ENCODE data around the gene LIN52. TPM values are rescaled to one million over a fixed set of nuclear protein-coding genes. Genes with fewer than 3 reads are reported as not detected.

The LIN52 gene
- total and polyA plus RNA-seq, 2 of the 8 experiments (the other 6 are each of a cell fraction or from before 2014, with no cell fraction given) = 6.8 to 11.6 TPM

- FAIRE-seq = no peak
- no peak overlapping the region for H2BK5ac ChIP-seq (ENCODE audit: low read depth, low read length)
- no peak overlapping the region for H3K4ac ChIP-seq (replicated peaks; ENCODE audit: insufficient read length, low read depth, low read length)
- H3K36me3 ChIP-seq (ENCODE audit: control insufficient read depth in 2 of 4, insufficient read depth in 4 of 4, low read length in 3 of 4) = no peaks in the 10 kb centered on the region
- no peak overlapping the region for H3K4me2 ChIP-seq (ENCODE audit: insufficient read depth in 1 of 2, low read depth in 2 of 2, low read length in 2 of 2)
- no peak overlapping the region for H3K56ac ChIP-seq (replicated peaks; ENCODE audit: insufficient read length, low read depth, low read length)
- no peak overlapping the region for H2BK20ac ChIP-seq (ENCODE audit: low read length)
- no peak for DNase-seq (ENCODE audit: low read depth in 1 of 2, low spot score in 2 of 2)
- H3K14ac ChIP-seq (ENCODE audit: insufficient read length) = no peak overlapping the region
- H3K4me1 ChIP-seq (replicated peaks in 1 of 4; ENCODE audit: control insufficient read depth in 3 of 4, insufficient read depth in 4 of 4, low read length in 3 of 4) = no peaks in the 10 kb centered on the region
- H4K20me1 ChIP-seq (replicated peaks in 1 of 2; ENCODE audit: control insufficient read depth in 1 of 2, insufficient read depth in 2 of 2, low read length in 2 of 2) = peaks cover 0 to 3% of the 10 kb centered on the region in 2 experiments
- peaks cover 0 to 20% (median 13%) of the 10 kb centered on the region in 4 experiments; a peak in 6 of 7 replicates for H3K27me3 ChIP-seq (replicated peaks in 1 of 4; ENCODE audit: control insufficient read depth in 3 of 4, extremely low read depth in 1 of 4, insufficient read depth in 3 of 4, low read length in 3 of 4)
- POLR2A ChIA-PET (ENCODE audit: partially characterized antibody) = interaction anchor here (1.0 kb wide), 1 partner anchor 10 kb away, joined by 4 read pairs; no protein-coding TSS in a partner anchor
- H3K27ac ChIP-seq (ENCODE audit: low read depth, low read length) = no peak overlapping the region
- H3K79me1 ChIP-seq (ENCODE audit: low read depth, low read length) = no peaks in the 10 kb centered on the region
- H3K4me3 ChIP-seq (ENCODE audit: extremely low read depth in 1 of 4, insufficient read depth in 2 of 4, low read depth in 3 of 4, low read length in 4 of 4) = no peak overlapping the region
- H3K9ac ChIP-seq (replicated peaks in 1 of 4; ENCODE audit: extremely low read depth in 1 of 4, low read depth in 3 of 4, low read length in 3 of 4) = no peak overlapping the region
- H3K23me2 ChIP-seq (ENCODE audit: low read depth, low read length) = no peaks in the 10 kb centered on the region
- no peak overlapping the region for H4K5ac ChIP-seq (ENCODE audit: insufficient read length, low read depth, low read length)
- H3K9me3 ChIP-seq (ENCODE audit: insufficient read depth in 2 of 2, low read depth in 1 of 2, low read length in 1 of 2) = no peaks in the 10 kb centered on the region
- no peak overlapping the region for H2BK15ac ChIP-seq (ENCODE audit: low read length)
- H2AFZ ChIP-seq (ENCODE audit: low read length) = no peak overlapping the region
- CTCF ChIA-PET (ENCODE audit: partially characterized antibody) = interaction anchor here (0.6 to 6.5 kb wide), 10 partner anchors 12 to 109 kb away, joined by 3 to 127 read pairs (median 5); partner anchors contain the start of gene VSX2
- no peak overlapping the region for H2BK120ac ChIP-seq (replicated peaks; ENCODE audit: low read depth, low read length)
- no peak overlapping the region for H4K91ac ChIP-seq (replicated peaks; ENCODE audit: insufficient read length, low read length)
- no peak overlapping the region for H3K18ac ChIP-seq (ENCODE audit: extremely low read depth, low read length)
- WGBS, 2 experiments (ENCODE audit: extremely low coverage in 1 of 2, insufficient coverage in 1 of 2, insufficient read length in 1 of 2, insufficient replicate concordance in 2 of 2, low coverage in 1 of 2, low lambda C conversion rate in 2 of 2, missing lambda C conversion rate in 1 of 2) = 79% methylated on average over 6 of the region's 6 CpGs; no CpG with 5 or more reads in 1 of the 2 experiments
- no peaks in the 10 kb centered on the region for H3K79me2 ChIP-seq (ENCODE audit: control insufficient read depth in 1 of 2, insufficient read depth in 2 of 2, low read length in 2 of 2)
- H3K23ac ChIP-seq (ENCODE audit: insufficient read length) = no peak overlapping the region
- no peak overlapping the region for H4K8ac ChIP-seq (ENCODE audit: extremely low read depth, insufficient read depth, low read length)
- H2AK5ac ChIP-seq (ENCODE audit: low read depth, low read length) = no peak overlapping the region
- H2BK12ac ChIP-seq (ENCODE audit: low read depth, low read length) = no peak overlapping the region
- TF ChIP-seq CTBP2 (IDR thresholded peaks at IDR 0.05; ENCODE audit: borderline replicate concordance, insufficient read depth, insufficient read length, low read length) (no peak), POU5F1 (IDR thresholded peaks at IDR 0.05; ENCODE audit: low read depth, low read length) (no peak), CHD2 (IDR thresholded peaks at IDR 0.05; ENCODE audit: low read length) (no peak), RFX5 (IDR thresholded peaks at IDR 0.05; ENCODE audit: borderline replicate concordance, low read depth, low read length) (no peak), SIN3A (conservative IDR thresholded peaks at IDR 0.05 in 1 of 2, IDR thresholded peaks at IDR 0.05 in 1 of 2; ENCODE audit: low read depth in 1 of 2, low read length in 2 of 2) (no peak), SP2 (IDR thresholded peaks at IDR 0.05; ENCODE audit: low read length) (no peak), SP4 (IDR thresholded peaks at IDR 0.05; ENCODE audit: low read length) (no peak), ZNF274 (IDR thresholded peaks at IDR 0.05; ENCODE audit: borderline replicate concordance, extremely low read depth, low read length) (no peak), PHF8 (conservative IDR thresholded peaks at IDR 0.05; ENCODE audit: low read depth, low read length) (no peak), USF2 (IDR thresholded peaks at IDR 0.05; ENCODE audit: low read length) (no peak), CBX8 (IDR thresholded peaks at IDR 0.05; ENCODE audit: borderline replicate concordance, low read depth, low read length) (no peak), EGR1 (IDR thresholded peaks at IDR 0.05; ENCODE audit: borderline replicate concordance, low read depth, low read length) (no peak), YY1 (IDR thresholded peaks at IDR 0.05; ENCODE audit: low read depth, low read length) (no peak)
These were observed 136.2 kb downstream of the LIN52 start for GRCh38 chr14:74220991-74221390.

Measured in H1 (cell line).